AG04450 (cell line): ENCODE data around the gene NEDD4L. TPM values are rescaled to one million over a fixed set of nuclear protein-coding genes. Genes with fewer than 3 reads are reported as not detected.

Experiments
- CTCF ChIA-PET: fragments of 300-600, 350-600 bp; formaldehyde crosslinking; extraction: SDS; loops from one replicate; lab custom pipeline; 2022; ENCODE audit warnings: antibody characterized with exemption, inconsistent platforms; lab: Charles Lee
- POLR2A ChIA-PET: fragments of 350-600 bp; formaldehyde crosslinking; extraction: SDS; loops from one replicate; lab custom pipeline; 2021; ENCODE audit warnings: antibody characterized with exemption, inconsistent platforms; lab: Yijun Ruan, JAX
- DNase-seq: peaks from one replicate; pipeline ENCODE4 v3.0.0-alpha.2; 2011; ENCODE audit warnings: low read depth, low spot score
- H3K27ac ChIP-seq: one replicate; pipeline ENCODE4 v1.5.1; 2012; ENCODE audit warnings: low read depth, low read length, control low read depth
- H3K27me3 ChIP-seq: one replicate; pipeline ENCODE4 v1.6.0; 2012; ENCODE audit warnings: low read length; ENCODE audit not compliant: control insufficient read depth, insufficient read depth
- H3K4me3 ChIP-seq: 2 replicates; pipeline ENCODE4 v1.5.1; 2011; ENCODE audit warnings: mild to moderate bottlenecking, low read depth, low read length, control low read depth
- H3K9me3 ChIP-seq: 2 replicates; pipeline ENCODE4 v1.5.1; 2012; ENCODE audit warnings: low read length; ENCODE audit not compliant: control insufficient read depth, insufficient read depth
- polyA plus RNA-seq: library from polyadenylated mRNA; depleted of rRNA; stranded (reverse); fragments of >200 nt; gene quantifications from 2 replicates; pipeline ENCODE4 v1.2.3, GENCODE V29; 2011
- TF ChIP-seq, protein P1 (sequence below): IDR thresholded peaks from 2 replicates; pipeline ENCODE4 v1.5.1; 2011; ENCODE audit warnings: low read depth, low read length, control low read depth, inconsistent platforms

NEDD4L gene
- polyA plus RNA-seq, 1 experiment = 15.0 TPM

- Histone ChIP-seq H3K27me3 (no peaks in the 10 kb centered on the region), H3K4me3 (no peak overlapping the region), H3K9me3 (no peaks in the 10 kb centered on the region), H3K27ac (peak overlapping the region; percentile 47)
- DNase-seq = no peak
- ChIA-PET POLR2A (interaction anchor here (0.6 kb wide), 1 partner anchor 264 kb away, joined by 3 read pairs; no protein-coding TSS in a partner anchor), CTCF (interaction anchor here (0.7 to 0.8 kb wide), 3 partner anchors 11 to 162 kb away, joined by 3 to 4 read pairs (median 3); partner anchors contain the start of gene NEDD4L)
- TF ChIP-seq, protein P1, sequence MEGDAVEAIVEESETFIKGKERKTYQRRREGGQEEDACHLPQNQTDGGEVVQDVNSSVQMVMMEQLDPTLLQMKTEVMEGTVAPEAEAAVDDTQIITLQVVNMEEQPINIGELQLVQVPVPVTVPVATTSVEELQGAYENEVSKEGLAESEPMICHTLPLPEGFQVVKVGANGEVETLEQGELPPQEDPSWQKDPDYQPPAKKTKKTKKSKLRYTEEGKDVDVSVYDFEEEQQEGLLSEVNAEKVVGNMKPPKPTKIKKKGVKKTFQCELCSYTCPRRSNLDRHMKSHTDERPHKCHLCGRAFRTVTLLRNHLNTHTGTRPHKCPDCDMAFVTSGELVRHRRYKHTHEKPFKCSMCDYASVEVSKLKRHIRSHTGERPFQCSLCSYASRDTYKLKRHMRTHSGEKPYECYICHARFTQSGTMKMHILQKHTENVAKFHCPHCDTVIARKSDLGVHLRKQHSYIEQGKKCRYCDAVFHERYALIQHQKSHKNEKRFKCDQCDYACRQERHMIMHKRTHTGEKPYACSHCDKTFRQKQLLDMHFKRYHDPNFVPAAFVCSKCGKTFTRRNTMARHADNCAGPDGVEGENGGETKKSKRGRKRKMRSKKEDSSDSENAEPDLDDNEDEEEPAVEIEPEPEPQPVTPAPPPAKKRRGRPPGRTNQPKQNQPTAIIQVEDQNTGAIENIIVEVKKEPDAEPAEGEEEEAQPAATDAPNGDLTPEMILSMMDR = no peak
Measured at GRCh38 chr18:58205443-58206160, 161.6 kb downstream of the NEDD4L start.

GRCh38 chr18:58207520-58208152, 163.6 kb downstream of the NEDD4L start:
- CTCF ChIA-PET = no interaction called here

GRCh38 chr18:58208207-58208932, 164.3 kb downstream of the NEDD4L start:
- H3K4me3 ChIP-seq = no peak overlapping the region
- CTCF ChIA-PET = no interaction called here
- DNase-seq = no peak
- no peaks in the 10 kb centered on the region for H3K27me3 ChIP-seq
- H3K27ac ChIP-seq = no peak overlapping the region
- no peaks in the 10 kb centered on the region for H3K9me3 ChIP-seq
- POLR2A ChIA-PET = no interaction called here
- TF ChIP-seq, protein P1 = no peak

More at GRCh38 chr18:58207520-58208152, 163.6 kb downstream of the NEDD4L start:
- no peak for DNase-seq
- Histone ChIP-seq H3K4me3 (no peak overlapping the region), H3K27ac (no peak overlapping the region), H3K27me3 (no peaks in the 10 kb centered on the region), H3K9me3 (no peaks in the 10 kb centered on the region)
- TF ChIP-seq, protein P1 = no peak
- POLR2A ChIA-PET = no interaction called here

DNA sequence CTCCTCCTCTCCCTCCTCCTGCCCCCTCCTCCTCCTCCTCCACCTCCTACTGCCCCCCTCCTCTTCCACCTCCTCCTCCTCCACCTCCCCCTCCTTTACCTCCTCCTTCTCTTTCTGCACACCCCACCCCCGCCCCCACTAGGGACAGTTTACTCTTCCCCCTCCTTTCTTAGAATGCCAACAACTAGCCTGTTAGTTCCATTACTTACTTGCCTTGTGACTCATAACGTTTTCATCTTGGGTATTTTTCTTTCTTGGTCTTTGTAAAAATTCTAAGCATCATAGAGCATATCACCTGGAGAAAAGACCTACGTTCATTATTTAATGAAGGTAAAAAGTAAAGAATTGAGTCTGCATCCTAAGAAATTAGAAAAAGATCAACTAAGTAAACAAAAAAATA, 165.3 kb downstream of the NEDD4L start:
- DNase-seq = no peak
- H3K9me3 ChIP-seq = no peaks in the 10 kb centered on the region
- H3K27me3 ChIP-seq = no peaks in the 10 kb centered on the region
- CTCF ChIA-PET = no interaction called here
- H3K4me3 ChIP-seq = no peak overlapping the region
- TF ChIP-seq, protein P1 = no peak
- POLR2A ChIA-PET = no interaction called here
- no peak overlapping the region for H3K27ac ChIP-seq

- H3K9me3 ChIP-seq = no peaks in the 10 kb centered on the region
- CTCF ChIA-PET = interaction anchor here (1.1 kb wide), 1 partner anchor 168 kb away, joined by 4 read pairs; the partner anchor contains the start of gene NEDD4L
- no peak for DNase-seq
- TF ChIP-seq, protein P1 = no peak
- POLR2A ChIA-PET = no interaction called here
- H3K27me3 ChIP-seq = no peaks in the 10 kb centered on the region
- no peak overlapping the region for H3K4me3 ChIP-seq
- no peak overlapping the region for H3K27ac ChIP-seq
Measured at GRCh38 chr18:58211510-58211909, 167.5 kb downstream of the NEDD4L start.
